HG02623 (cell line): Measurements from ENCODE around the gene DCAF5.
"Not testable (repeated sequence)": the region's sequence is repeated elsewhere in the genome, so short reads cannot be mapped to it uniquely, and the experiment has no call there.

ENCODE experiments used
- ATAC-seq: cut with Tn5 transposase; IDR thresholded peaks from one replicate; pipeline ENCODE4 v1.9.1; 2021; ENCODE audit warnings: moderate library complexity; ENCODE audit not compliant: unreplicated experiment

DCAF5 gene

DNA sequence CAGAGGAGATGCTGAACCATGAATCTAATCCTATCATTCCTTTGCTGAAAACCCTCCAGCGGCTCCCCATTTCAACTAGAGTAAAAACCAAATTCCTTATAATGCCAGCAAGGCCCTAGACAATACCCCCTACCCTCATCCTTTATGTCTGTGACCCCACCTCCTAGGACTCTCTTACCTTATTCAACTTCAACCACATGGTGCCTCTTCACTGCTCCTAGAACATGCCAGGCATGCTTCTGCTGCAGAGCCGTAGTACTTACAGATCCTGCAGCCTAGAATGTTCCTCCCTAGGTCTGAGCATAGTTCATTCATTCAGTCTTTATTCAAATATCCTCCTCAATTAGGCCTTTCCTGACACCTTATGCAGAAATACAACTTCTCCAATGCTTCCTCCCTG lies 54.9 kb downstream of the DCAF5 start:
- ATAC-seq: no peak

DNA sequence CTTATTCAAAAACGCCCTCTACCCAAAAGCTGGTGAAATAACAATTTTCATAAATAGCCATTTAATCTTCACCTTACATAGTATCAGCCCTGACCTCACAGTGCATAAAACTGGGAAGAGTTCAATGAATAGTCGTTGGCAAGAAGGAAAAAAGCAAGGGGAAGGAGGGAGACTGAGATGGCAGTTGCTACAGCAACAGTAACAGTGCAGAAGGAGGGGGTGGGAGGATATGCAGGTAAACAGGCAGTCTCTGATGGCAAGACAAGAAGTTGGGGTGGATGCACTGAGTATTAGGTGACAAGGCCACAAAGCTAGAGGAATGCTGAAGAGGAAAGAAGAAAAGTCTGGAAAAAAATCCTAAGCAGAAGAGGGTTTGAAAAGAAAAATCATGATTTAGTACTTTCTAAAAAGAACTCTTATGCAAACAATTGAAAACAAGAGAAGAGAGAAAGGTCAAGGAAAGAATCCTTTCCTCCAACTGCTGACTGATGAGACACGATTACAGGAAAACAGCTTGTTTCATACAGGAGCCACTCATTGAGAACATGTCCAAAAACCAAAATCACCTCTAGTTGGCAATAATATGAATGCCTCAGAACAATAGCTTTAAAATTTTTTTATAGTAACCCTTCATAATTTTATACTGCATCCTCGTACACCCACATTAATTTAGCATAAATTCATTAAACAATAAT lies 56.0 kb downstream of the DCAF5 start:
- ATAC-seq: no peak

DNA sequence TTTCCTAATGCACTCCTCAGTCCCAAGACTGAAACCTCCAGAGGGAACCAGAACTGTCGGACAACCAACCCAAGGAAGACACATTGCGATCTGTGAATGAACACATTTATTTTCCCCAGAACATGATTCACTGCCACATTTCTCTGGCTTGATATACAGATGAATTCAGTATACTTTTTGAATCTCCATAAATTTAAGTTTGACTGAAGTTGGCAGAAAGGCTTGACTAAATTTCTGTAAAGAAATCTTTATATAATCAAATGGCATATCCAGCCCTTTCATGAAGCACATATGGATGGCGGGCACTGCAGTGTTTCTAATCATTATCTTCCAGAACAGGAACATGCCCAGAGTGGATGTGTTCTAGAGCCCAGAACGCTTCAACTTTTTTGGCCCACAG lies 56.7 kb downstream of the DCAF5 start:
- ATAC-seq: no peak

DNA sequence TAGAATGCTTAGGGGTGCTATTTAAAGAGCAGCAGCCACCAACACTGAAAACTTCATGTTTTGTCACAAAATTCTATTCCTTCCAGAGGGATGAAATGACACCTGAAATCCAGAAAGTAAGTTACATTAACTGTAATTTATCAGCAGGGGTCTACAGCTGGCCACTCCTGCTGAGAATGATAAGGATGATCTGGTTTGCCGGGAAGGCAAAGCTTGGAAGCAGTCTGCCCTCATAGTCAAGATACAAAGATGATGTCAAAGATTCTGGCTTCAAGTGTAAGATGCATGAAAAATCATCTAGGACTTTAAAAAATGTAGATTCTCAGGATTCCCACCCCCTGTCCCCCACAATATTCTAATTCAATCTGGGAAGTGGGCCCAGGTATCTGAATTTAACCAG lies 58.4 kb downstream of the DCAF5 start:
- no peak for ATAC-seq

DNA sequence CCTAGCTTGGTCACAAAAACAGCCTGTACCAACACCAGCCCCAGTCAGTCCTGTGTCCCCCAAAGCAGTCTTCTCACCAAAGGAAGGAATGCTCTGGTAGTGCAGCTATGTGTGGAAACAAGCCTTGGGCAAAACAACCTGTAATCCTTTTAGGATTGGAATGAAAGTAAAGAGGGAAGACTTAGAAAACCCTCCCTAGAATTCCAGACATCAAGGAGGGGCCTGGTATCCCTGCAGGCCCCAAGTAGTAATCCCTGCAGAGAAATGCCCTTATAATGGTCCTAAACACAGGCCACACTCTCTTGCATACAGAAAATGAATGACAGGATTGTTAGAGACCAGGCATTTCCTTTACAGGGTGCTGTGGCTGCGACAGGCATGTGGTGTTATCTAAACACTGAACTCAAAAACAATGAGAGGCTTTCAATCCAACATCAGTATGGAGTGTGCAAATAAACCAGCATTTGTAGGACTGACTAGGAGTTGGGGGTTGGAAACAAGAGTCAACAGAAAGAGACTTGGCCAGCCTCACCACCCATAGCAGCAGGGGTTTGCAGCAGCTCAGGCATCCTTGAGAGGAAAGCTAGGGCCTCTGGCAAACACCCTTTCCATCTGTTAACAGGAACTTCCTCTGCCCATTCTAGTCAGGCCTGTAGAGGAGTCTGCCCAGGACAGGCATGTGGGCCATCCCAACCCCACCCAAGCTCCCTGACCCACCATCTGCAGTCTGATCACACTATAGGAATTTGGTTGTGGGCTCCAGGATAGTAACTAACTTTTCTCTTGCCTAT lies 59.1 kb downstream of the DCAF5 start:
- no peak for ATAC-seq

DNA sequence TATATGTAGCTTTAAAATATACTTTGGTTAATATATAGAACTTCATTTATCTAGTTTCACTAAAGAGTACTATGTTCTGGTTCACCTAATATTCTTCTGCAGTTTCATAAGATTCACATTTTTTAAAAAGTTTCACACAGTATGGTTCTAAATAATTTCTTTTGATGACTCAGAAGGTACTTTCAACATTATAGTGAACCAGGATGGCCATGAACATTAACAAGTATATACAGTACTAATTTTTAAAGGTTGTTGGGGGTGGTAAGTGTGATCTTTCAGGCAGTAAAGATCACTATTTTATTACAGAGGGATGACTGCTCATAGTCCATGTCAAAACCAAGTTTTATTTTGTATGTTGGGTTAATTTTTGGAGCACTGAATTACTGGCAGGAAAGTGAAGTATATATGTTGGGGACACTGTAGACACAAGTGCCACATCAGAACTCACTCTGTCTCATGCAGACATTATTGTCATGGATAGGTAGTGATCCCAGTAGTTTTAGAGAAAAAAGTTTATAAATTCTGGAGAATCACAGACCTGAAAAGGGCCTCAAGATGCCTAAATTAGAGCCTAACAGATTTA lies 60.0 kb downstream of the DCAF5 start:
- ATAC-seq: no peak

DNA sequence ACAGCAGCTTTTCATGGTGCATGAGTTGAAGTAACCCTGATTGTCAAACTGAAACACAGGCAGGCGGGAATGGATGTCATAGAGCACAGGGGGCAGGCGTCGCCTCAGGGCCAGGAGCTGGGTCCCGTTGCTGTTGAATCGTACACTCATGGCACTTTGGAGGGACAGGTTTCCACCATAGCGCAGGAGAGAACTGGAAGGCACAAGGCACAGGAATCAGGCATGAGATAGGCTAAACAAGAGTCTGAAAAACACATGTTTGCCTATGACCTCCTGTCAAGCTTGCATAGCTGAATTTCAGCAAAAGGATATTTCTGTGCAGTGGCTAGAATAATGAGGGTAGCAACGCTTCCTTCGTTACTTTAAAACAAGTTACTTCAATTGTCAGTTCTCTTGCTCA lies 61.2 kb downstream of the DCAF5 start:
- no peak for ATAC-seq

DNA sequence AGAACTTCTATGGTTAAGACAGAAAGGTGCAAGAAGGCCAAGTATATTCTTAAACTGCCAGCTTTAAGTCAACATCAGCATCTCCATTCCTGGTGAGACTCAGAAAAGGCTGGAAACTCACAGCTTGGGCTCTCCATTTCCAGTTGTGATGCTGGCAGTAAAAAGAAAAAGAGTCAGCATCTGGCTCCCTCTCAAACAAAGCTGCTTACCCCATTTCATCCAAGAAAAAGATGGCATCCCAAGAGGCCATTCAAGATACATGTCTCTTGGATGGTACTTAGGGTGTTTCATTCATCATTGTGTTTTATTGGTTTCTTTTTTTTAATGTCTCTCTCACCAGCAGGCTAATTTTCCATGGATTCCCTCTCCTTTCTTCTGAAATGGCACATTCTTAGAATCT lies 61.9 kb downstream of the DCAF5 start:
- ATAC-seq: no peak

DNA sequence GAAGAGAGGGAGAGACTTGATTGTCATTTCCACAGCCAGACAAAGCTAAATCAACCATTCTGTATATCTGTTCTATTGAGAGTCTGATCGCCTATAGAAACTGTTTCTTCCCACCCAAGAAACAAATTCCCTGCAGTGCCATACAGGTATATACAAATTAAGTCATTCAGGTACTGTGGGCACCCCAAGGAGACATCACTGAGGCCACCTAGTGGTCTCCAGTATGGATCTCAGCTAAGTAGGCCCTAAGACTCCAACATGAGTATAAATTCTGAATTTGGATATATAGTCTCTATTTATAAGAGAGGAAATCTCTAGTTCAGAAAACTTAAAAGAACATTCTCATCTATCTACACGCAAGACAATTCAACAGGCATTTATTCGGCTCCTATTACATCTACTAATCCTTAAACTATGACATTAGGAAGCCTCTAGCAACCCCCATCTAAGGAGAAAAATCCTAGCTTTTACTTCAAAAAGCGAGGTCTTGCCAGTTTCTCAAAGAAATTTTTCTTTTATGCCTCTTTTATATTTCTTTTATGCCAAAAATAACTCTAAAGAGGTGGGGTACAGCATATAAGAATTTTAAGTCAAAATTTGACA lies 62.6 kb downstream of the DCAF5 start:
- no peak for ATAC-seq

DNA sequence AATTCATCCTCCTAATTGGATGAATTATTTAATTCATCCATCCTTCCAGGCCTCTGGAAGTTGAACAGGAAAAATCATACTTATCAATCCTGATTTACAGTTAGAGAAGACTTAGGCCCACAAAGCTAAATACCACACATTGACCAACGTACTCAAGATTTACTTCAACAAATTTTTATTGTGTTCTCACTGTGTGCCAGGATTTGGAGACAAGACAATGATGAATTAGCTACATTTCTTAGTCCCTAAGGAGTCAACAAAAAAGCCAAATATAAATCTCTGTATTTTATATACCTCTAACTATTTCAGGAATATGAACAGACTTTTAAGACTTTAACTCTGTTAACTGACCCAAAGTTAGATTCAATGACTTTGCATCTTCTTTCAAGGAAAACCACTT lies 63.9 kb downstream of the DCAF5 start:
- no peak for ATAC-seq

DNA sequence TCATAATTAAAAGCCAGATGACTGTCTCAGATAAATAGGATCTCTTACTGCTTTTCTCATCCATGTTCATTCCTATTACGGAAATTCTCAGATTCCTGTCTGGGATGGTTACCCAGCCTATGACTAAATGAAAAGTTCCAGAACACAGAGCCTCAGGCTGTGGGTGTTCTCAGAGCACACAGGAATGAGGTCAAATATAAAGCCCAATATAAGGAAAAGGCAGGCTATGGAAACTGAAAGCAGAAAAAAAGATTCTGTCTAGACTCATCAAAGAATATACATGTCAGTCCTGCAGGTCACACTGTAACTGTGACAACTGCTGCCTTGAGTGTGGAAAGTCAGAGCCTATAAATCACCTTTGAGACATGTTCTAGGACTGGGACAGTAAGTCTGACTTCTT lies 64.3 kb downstream of the DCAF5 start:
- no peak for ATAC-seq

DNA sequence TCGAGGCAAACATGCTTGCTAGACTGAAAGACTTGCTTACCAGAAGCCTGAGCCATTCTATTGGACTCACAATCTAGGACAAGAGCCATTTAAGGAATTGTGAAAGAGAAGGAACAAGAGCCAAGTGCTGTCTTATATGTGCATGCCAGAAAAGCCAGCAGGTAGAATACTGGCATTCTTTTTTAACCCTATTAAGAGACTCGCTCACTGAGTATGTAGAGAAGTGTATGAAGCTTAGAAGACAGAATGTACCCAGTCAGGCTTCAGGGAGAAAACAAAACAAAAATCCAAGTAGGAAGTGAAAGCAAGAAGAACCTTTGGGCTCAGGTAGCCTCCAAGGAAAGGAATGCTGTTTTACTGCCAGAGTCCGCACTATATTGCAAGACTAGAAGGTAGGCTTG lies 65.9 kb downstream of the DCAF5 start:
- ATAC-seq: no peak

DNA sequence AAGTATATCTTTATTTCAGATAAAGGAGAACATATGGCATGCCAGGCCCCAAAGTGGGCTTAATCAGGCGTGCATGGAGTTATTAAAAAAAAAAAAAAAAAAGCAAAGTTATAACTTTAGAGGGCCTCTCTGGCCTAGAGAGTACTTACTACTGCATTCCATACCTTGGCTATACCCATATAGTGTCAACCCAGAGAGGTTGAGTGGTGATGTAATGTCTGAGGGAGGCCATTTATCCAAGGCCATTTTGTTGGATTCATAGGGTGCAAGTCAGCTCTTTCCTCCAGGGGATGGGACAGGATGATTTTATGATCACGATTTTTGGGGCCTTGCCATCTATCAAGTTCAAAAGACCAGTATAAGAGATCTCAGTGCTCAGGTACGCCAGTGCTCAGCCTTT lies 66.4 kb downstream of the DCAF5 start:
- no peak for ATAC-seq

DNA sequence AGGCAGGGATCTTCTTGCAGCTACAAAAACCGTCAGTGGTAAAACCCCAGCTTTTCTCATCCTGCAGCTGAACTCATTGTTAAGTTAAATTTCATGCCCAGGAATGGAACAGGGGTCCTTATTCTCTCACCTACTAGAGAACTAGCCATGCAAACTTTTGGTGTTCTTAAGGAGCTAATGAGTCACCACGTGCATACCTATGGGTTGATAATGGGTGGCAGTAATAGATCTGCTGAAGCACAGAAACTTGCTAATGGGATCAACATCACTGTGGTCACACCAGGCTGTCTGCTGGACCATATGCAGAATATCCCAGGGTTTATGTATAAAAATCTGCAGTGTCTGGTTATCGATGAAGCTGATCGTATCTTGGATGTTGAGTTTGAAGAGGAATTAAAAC lies 68.9 kb downstream of the DCAF5 start:
- no peak for ATAC-seq

DNA sequence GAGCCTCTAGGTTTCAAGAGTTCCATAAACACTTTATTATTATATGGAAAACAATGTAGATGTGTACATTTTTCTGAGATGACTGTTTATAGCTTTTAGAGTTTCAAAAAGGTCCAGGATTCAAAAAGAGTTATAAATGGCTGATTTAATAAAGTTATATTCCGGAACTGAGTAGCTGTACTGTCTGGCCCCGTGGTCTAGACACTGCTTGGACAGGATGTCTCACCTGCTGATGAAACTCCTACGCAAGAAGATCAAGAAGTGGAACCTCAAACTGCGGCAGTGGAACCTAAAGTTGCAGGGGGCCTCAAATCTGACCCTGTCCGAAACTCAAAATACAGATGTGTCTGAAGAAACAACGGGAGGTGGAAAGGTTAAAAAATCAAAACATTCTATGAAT lies 69.7 kb downstream of the DCAF5 start:
- ATAC-seq: no peak

DNA sequence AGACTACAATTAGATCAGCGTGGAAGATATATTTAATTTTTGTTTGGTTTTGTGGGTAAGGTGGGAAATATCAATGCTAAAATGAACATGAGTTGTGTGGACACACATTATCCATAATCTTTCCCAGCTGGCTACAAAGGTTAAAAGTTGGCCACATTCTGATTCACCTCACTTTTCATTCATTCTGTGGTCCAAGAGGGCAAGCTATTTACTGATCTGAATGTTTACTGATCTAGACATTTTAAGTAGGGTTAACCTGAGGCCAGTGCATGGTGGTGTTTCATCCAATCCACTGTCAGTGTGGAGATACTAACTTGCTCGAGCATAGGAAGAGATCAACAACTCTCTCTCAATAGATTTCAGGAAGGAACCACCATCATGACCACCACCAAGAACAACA lies 71.6 kb downstream of the DCAF5 start:
- no peak for ATAC-seq

DNA sequence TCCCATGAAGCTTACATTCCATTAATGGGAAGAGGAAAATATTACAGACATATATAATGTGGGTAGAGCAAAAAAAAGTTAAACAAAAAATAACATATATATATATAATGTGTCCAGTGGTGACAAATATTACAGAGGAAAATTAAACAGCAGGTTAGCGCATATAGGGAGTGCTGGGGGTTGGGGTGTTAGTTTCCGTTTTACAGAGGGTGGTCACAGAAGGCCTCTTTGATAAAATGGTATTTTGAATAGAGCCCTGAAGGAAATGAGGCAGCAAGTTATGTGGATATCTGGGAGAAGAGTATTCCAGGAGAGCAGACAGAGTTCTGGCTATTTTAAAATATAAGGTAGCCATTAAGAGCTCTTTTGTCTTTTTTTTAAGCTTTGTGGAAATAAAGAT lies 73.2 kb downstream of the DCAF5 start:
- ATAC-seq: no peak

DNA sequence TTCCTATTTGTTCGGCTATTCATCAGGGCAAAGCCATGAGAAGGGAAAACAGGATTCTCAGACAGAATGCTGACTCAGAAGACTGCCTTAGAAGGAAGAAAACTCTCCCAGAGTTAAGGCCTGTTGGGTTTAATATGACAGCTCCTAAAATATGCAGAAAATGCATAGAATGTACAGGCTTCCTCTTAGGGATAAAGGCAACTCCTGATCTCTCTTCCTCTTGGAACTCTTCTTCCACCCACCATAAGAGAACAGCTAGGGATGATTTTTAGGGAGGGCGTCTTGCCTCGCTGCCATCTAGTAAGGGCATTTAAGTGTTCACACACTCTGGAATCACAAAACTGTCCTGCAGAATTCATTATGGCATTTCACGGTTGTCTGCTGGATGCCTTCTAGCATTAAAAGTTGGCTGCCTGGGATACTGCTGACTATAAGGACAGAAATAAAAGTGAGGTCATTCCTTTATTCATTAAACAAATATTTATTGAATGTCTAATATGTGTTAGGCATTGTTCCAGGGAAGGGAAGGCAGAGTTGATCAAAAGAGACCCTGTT lies 73.7 kb downstream of the DCAF5 start:
- ATAC-seq: no peak

DNA sequence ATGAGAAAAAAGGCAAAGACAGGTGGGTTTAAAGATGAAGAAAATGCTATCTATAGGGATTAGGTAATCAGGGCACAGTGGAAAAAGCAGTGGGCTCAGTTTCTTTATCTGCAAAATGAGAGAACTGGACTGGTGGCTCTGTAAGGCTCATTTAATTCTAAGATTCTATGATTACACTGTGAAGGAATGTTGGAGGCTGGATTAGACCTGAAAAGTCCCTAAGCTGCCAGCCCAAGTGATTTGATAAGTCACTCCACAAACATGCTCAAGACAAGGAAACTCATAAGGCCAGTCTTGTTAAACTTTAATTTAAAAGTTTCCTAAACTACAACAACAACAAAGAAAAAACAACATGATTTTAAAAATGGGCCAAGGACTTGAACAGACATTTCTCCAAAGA lies 75.1 kb downstream of the DCAF5 start:
- ATAC-seq: no peak

DNA sequence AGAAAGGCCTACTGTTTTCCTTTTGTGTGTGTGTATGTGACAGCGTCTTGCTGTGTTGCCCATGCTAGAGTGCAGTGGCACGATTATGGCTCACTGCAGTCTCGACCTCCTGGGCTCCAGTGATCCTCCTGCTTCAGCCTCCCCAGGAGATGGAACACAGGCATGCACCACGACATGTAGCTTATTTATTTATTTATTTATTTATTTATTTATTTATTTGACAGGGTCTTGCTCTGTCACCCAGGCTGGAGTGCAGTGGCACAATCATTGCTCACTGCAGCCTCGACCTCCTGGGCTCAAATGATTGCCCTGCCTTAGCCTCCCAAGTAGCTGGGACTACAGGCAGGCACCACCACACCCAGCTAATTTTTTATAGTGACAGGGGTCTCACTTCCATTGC lies 75.7 kb downstream of the DCAF5 start:
- not testable (repeated sequence) for ATAC-seq

DNA sequence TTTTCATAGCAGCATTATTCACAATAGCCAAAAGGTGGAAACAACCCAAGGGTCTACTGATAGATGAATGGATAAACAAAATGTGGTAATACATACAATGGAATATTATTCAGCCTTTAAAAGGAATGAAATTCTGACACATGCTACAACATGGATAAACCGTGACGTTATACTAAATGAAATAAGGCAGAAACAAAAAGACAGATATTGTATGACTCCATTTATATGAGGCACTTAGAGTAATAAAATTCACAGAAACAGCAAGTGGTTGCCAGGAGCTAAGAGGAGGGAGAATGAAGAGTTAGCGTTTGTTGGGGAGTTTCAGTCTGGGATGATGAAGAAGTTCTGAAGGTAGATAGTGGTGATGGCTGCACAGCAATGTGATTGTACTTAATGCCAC lies 76.6 kb downstream of the DCAF5 start:
- no peak for ATAC-seq

DNA sequence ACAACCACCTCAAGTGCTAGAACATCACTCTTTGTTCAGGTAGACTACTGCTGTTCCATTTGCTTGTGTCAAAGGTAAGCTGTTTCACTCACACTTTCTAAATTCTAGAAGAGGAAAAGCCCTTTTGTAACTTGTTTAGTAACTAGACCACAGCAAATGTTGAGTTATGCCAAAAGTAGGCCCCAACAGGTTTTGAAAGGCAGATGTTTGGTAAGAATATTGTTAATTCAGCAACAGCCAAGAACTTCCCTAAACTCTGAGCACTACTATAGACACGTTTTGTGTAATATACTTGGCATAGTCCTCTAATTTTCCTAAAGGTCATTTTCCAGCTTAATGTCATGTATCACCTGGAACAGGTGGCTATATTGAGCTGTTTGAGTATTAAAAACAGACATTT lies 79.0 kb downstream of the DCAF5 start:
- no peak for ATAC-seq
